GM06990 (cell line): ENCODE data around the gene RPS4Y1.

Experiments used
- DNase-seq: peaks from one replicate; pipeline ENCODE4 v3.0.0-alpha.2; 2011; ENCODE audit not compliant: insufficient read length; ENCODE audit errors: extremely low read depth
- H3K27me3 ChIP-seq: replicated peaks from 2 replicates; pipeline ENCODE4 v1.6.0; 2011; ENCODE audit warnings: low read length; ENCODE audit not compliant: control insufficient read depth, insufficient read depth
- H3K36me3 ChIP-seq: 2 replicates; pipeline ENCODE4 v1.5.1; 2011; ENCODE audit warnings: low read length; ENCODE audit not compliant: control insufficient read depth, insufficient read depth
- H3K4me3 ChIP-seq: replicated peaks from 2 replicates; pipeline ENCODE4 v1.5.1; 2011; ENCODE audit warnings: low read depth, mild to moderate bottlenecking, control low read depth, low read length
- CTCF ChIP-seq: IDR thresholded peaks from 2 replicates; pipeline ENCODE4 v1.5.1; 2011; ENCODE audit warnings: low read length, control low read depth, mild to moderate bottlenecking, inconsistent platforms; ENCODE audit not compliant: insufficient read depth, poor library complexity, severe bottlenecking

The RPS4Y1 gene

GRCh38 chrY:2885880-2886279, 44.5 kb downstream of the RPS4Y1 start:
- TF ChIP-seq CTCF = no peak
- DNase-seq = no peak

GRCh38 chrY:2887386-2887785, 46.0 kb downstream of the RPS4Y1 start:
- DNase-seq = no peak
- H3K36me3 ChIP-seq = no peaks in the 10 kb centered on the region
- no peak for TF ChIP-seq CTCF
- H3K4me3 ChIP-seq = no peak overlapping the region
- no peaks in the 10 kb centered on the region for H3K27me3 ChIP-seq

More at GRCh38 chrY:2885880-2886279, 44.5 kb downstream of the RPS4Y1 start:
- Histone ChIP-seq H3K36me3 (no peaks in the 10 kb centered on the region), H3K4me3 (no peak overlapping the region), H3K27me3 (no peaks in the 10 kb centered on the region)

- TF ChIP-seq CTCF = no peak
- H3K36me3 ChIP-seq = no peaks in the 10 kb centered on the region
- H3K27me3 ChIP-seq = no peaks in the 10 kb centered on the region
- H3K4me3 ChIP-seq = no peak overlapping the region
- no peak for DNase-seq
These were observed 46.6 kb downstream of the RPS4Y1 start for GRCh38 chrY:2887955-2888354.

- Histone ChIP-seq H3K27me3 (no peaks in the 10 kb centered on the region), H3K4me3 (no peak overlapping the region)
- DNase-seq = no peak
These were observed 52.1 kb downstream of the RPS4Y1 start for GRCh38 chrY:2893471-2893870.

GRCh38 chrY:2896050-2896449, 54.6 kb downstream of the RPS4Y1 start:
- no peak overlapping the region for H3K4me3 ChIP-seq
- no peak for DNase-seq
- TF ChIP-seq CTCF = no peak
- no peaks in the 10 kb centered on the region for H3K36me3 ChIP-seq
- no peaks in the 10 kb centered on the region for H3K27me3 ChIP-seq

More at GRCh38 chrY:2893471-2893870, 52.1 kb downstream of the RPS4Y1 start:
- H3K36me3 ChIP-seq = no peaks in the 10 kb centered on the region
- no peak for TF ChIP-seq CTCF

GRCh38 chrY:2907356-2907755, 66.0 kb downstream of the RPS4Y1 start:
- Histone ChIP-seq H3K4me3 (no peak overlapping the region), H3K27me3 (no peaks in the 10 kb centered on the region), H3K36me3 (no peaks in the 10 kb centered on the region)
- TF ChIP-seq CTCF = no peak
- DNase-seq = no peak
